NCI-H2227 (cell line): Measurements from ENCODE around the gene LOXL3.
A peak's percentile ranks its signal among the peaks of the same experiment; 100 is the strongest.
"Not testable (repeated sequence)": the region's sequence is repeated elsewhere in the genome, so short reads cannot be mapped to it uniquely, and the experiment has no call there.

Experiments used
- DNase-seq: peaks from one replicate; lab custom pipeline; 2025; ENCODE audit not compliant: unreplicated experiment; lab: John Stamatoyannopoulos, UW

Gene LOXL3

GRCh38 chr2:74575320-74575719 is 21.6 kb upstream of the LOXL3 start:
- no peak for DNase-seq

DNA sequence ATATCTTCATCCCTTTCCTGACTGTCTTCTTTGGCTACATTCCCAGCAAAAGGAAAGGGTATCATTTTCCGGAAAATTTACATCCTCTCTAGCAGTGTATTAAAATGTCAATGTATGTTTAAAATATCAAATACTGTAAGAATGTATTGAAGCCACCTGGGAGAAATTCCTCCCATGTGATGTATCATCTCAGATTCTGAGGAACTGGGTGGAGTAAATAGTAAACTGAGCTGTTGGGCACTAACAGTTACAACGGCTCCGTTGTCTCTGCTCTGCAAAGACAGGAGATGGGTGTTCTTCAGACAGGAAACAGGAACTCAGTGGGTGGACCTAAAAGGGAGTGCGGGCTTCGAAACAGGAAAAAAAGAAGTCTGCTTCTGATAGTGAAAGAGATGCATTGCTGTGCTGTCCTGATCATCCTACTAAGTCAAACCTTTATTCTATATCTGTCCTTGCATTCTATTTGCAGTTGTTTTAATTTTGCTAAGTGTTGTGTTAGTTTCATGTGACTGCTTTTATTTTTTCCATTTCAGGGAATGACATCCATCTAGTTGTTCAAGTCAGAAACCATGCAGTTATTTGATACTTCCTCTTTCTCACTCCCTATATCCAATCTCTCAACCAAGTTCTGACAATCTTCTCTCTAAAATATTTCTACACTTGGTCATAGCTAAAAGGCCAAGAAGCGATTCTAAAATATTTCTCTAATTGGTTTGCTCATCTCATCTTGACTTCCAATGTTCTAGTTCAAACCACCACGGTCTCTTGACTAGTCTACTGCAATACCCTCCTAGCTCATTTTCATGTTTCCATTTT is 20.2 kb upstream of the LOXL3 start:
- no peak for DNase-seq

DNA sequence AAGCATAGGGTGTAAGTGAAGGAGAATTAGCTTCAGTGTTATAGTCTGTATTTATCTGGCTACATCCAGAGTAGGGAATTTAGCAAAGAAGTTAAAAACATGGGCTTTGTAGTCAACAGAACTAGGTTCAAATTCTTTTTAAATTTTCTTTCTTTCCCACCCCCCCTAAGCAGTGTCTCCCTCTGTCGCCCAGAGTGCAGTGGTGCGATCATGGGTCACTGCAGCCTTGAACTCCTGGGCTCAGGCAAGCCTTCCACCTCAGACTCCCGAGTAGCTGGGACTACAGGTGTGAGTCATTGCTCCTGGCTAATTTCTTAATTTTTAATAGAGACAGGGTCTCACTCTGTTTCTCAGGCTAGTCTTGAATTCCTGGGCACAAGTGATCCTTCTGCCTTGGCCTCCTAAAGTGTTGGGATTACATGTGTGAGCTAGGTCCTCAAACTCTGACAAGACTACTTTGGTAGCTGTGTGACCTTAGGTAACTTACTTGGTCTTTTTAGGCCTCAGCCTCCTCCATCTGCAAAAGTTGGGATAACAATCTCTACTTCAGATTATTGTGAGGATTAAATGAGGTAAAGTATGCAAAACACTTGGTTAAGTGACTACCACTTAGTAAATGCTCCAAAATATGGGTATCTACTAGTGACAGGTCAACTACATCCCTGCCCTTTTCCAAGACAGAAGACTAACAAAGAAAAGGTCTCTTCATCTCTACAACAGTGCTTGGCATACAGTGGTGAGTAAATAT is 18.6 kb upstream of the LOXL3 start:
- no peak for DNase-seq

GRCh38 chr2:74571058-74571457 is 17.3 kb upstream of the LOXL3 start:
- no peak for DNase-seq

DNA sequence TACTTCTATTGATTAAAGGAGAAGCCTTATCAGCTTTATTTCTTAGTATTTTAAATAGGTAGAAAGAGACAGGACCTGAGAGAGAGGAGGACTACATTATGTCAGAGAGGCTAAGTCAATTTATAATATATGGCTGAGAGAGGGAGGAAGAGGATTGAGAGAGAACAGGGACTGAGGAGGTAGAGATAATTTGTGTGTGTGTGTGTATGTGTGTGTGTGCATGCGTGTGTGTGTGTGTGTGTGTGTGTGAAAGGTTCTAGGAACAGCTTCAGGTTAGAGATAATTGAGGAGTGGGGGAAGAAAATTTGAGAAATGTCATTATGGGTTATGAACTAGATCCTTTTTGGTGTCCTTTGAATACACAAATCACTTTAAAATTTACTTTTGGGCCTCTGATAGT is 15.9 kb upstream of the LOXL3 start:
- no peak for DNase-seq

DNA sequence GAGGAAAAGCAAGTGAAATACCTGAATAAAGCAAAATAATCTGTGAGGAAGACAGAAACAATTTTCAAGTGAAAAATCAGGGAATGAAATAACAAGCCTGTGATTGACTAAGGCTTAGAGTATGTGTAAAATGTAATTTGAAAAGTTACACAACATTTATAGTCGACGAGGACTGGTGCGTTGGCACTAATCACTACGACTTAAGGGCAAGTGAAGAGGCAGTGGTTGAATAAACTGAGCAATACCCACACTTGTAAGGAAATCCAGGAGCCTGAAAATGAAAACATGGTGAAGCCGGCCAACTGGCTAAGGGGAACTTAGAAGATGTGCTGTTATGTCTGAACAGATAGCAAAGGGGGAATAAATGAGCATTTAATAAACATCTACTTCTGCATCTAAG is 14.1 kb upstream of the LOXL3 start:
- DNase-seq, result no peak

DNA sequence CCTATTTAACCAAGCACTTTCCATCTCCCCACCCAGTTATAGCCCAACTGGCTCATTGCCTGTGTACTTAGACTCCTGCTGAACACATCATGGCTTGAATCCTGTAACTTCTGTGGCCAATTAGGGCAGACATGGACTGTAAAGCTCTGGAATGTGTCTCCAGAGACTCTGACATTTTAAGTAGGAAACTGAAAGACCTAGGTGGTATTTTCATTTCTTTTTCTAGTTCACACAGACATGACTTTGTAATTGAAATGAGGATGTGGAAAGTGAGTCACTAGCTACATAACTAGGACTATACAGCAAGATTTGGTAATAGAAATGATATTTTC is 13.0 kb upstream of the LOXL3 start:
- no peak for DNase-seq

- DNase-seq, result no peak
These were observed 12.5 kb upstream of the LOXL3 start for GRCh38 chr2:74566076-74566753.

DNA sequence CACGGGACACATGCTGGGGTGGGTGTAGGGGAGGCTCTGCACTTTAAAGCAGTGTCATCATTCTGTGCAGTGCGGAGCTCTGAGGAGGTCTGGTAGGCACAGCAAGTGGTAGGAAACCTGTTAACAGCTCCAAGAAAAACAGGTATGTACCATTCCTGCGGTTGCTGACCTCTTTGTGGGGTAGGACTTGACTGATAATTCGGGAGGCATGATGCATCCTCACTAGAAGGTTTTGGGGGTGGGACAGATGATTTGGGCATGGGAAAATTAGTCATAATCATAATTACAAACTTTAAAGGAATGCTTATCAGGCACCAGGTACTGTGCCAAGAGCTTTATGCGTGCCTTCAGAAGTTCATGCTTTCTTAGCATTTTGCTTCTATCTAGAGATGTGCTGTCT is 10.5 kb upstream of the LOXL3 start:
- DNase-seq, result no peak

- no peak for DNase-seq
These were observed 8.5 kb upstream of the LOXL3 start for GRCh38 chr2:74562126-74562775.

- not testable (repeated sequence) for DNase-seq
These were observed 7.3 kb upstream of the LOXL3 start for GRCh38 chr2:74561022-74561421.

GRCh38 chr2:74560591-74560990 is 6.8 kb upstream of the LOXL3 start:
- DNase-seq, result no peak

GRCh38 chr2:74559912-74560311 is 6.2 kb upstream of the LOXL3 start:
- DNase-seq, result no peak

- DNase-seq, result no peak
These were observed 4.8 kb upstream of the LOXL3 start for GRCh38 chr2:74558284-74559230.

DNA sequence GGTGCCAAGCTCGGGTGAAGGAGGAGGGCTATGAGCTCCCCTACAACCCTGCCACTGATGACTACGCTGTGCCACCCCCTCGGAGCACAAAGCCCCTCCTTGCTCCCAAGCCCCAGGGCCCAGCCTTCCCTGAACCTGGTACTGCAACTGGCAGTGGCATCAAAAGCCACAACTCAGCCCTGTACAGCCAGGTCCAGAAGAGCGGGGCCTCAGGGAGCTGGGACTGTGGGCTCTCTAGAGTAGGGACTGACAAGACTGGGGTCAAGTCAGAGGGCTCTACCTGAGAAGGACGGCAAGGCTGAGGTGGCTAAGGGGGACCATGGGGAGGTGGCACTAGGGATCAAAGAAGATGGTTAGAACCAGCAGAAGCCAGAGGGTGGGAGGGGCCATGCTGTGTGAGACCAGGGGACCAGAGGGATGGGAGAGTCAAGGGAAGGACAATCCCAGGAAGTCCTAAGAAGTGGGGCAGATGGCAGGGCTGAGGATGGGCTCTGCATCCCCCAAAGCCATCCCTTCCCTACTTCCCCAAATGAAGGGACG is 3.2 kb upstream of the LOXL3 start:
- DNase-seq, result no peak

GRCh38 chr2:74556159-74556558 is 2.4 kb upstream of the LOXL3 start:
- DNase-seq, result no peak

DNA sequence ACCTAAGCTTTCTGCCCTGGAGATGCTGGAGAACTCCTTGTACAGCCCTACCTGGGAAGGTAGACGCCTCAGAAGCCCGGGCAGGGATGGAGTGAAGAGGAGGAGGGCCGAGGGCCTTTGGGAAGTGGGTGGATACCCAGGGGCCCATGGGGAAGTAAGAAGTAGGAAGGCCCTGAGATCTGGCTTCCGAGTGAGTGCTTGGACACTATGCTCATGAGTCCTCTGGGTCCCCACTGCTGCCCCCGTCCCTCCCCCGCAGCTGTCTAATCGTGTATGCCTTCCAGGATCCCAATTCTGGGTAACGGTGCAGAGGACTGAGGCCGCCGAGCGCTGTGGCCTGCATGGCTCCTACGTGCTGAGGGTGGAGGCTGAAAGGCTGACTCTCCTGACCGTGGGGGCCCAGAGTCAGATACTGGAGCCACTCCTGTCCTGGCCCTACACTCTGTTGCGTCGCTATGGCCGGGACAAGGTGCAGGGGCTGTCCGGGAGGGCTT is 1.9 kb upstream of the LOXL3 start:
- DNase-seq, result no peak

DNA sequence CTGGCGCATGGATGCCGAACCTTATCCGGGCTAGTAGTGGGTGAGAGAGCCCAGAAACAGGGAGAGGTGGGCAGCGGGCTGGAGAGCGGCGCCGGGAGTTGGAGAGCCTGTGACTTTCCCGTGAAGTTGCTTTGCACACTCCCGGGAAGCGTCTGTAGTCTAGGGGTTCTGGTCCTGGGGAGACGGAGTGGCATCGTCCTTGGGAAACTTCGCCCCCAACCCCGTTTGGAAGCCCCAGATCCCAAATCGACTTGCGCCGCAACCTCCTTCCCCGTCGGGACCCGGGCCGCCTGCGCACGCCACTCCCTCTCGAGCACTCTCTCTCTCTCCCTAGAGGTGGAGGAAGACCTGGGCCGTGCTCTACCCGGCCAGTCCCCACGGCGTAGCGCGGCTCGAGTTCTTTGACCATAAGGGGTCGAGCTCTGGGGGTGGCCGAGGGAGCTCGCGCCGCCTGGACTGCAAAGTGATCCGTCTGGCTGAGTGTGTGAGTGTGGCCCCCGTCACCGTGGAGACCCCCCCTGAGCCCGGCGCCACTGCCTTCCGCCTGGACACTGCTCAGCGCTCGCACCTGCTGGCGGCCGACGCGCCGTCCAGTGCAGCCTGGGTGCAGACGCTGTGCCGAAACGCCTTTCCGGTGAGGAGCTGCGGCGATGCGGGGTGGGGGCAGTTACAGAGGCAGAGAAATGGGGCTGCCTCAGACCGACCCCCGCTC is 1.2 kb upstream of the LOXL3 start:
- DNase-seq, result peak; percentile 73
